Lower leg skin (tissue), 3 donors: ENCODE measurements around the gene MORC1.

Experiments
- POLR2A ChIP-seq, 2 donors: fragments of 450-650 bp; IDR thresholded peaks; one replicate each; pipeline ENCODE4 v1.6.1; 2016 to 2017; ENCODE audit warnings: antibody characterized with exemption in 2 of 2, mild to moderate bottlenecking in 1 of 2, moderate library complexity in 1 of 2
- TF ChIP-seq, protein P1 (sequence below), 3 donors: fragments of 450-650 bp; IDR thresholded peaks; one replicate each; pipeline ENCODE4 v1.5.1; 2016; ENCODE audit warnings: antibody characterized with exemption in 3 of 3, mild to moderate bottlenecking in 3 of 3, moderate library complexity in 2 of 3

DNA sequence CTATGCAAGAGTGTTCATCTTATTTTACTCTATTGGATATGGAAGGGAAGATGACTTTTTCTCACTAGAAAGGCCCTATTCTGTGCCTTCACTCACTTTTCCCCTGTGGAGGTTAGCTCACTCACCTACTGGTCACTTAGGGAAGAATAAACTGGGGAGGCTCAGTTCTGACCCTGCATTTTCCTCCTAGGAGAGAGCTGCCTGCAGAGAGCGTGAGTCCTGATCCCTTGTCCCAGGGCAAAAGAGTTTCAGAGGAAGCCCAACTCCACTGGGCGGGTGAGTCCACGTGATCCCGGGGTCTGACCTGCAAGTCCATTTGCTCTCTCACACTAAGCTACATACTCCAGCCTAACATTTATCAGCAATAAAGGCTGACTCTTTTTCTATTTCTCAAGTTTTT is 8.4 kb downstream of the MORC1 start:
- TF ChIP-seq, protein P1, sequence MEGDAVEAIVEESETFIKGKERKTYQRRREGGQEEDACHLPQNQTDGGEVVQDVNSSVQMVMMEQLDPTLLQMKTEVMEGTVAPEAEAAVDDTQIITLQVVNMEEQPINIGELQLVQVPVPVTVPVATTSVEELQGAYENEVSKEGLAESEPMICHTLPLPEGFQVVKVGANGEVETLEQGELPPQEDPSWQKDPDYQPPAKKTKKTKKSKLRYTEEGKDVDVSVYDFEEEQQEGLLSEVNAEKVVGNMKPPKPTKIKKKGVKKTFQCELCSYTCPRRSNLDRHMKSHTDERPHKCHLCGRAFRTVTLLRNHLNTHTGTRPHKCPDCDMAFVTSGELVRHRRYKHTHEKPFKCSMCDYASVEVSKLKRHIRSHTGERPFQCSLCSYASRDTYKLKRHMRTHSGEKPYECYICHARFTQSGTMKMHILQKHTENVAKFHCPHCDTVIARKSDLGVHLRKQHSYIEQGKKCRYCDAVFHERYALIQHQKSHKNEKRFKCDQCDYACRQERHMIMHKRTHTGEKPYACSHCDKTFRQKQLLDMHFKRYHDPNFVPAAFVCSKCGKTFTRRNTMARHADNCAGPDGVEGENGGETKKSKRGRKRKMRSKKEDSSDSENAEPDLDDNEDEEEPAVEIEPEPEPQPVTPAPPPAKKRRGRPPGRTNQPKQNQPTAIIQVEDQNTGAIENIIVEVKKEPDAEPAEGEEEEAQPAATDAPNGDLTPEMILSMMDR (IDR thresholded peaks at IDR 0.05): no peak
- TF ChIP-seq POLR2A (IDR thresholded peaks at IDR 0.05): no peak
